ENCODE data around the gene NEK3. TPM values are rescaled to one million over a fixed set of nuclear protein-coding genes. Genes with fewer than 3 reads are reported as not detected.

NEK3 gene, protein sequence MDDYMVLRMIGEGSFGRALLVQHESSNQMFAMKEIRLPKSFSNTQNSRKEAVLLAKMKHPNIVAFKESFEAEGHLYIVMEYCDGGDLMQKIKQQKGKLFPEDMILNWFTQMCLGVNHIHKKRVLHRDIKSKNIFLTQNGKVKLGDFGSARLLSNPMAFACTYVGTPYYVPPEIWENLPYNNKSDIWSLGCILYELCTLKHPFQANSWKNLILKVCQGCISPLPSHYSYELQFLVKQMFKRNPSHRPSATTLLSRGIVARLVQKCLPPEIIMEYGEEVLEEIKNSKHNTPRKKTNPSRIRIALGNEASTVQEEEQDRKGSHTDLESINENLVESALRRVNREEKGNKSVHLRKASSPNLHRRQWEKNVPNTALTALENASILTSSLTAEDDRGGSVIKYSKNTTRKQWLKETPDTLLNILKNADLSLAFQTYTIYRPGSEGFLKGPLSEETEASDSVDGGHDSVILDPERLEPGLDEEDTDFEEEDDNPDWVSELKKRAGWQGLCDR
- 11.7 TPM for polyA plus RNA-seq (2012; ENCODE audit: insufficient read length, low read depth)

DNA sequence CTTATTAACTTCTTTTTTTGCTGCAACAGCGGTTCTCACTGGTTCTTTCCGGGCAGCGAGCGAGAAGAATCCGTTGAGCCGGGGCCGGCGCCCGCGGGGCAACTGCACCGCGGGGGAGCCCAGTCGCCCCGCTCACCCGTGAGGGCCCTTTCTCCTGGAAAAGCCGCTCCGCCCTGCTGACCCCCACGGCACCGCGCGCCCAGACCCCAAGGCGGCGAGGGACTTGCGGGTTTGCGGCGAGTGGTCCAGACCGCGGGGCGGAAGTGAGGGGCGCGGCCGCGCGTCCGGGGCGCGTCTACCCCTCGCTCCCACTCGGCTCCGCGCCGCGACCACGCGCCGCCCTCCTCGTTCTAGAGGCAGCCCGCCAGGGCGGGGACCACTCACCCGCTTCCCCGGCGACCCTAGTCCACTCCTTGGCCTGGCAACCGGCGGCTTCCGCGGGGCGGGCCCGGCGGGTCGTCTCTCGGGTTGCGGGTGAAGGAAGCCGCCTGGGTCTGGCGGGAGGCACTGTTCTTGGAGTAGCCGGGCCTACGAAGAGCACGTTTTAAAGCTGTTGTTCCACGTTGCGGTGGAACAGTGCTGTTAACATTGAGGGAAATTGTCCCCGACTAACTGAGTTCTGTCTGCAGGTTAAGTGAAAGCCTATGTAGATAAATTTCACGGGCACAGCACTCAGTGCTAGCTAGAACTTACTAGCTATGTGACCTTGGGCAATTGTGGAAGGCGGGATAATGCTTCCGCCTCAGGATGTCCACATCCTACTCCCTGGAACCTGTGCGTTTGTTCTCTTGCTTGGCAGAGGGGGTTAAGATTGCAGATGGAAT lies at the start of gene NEK3:
TSS of gene NEK3 (minus strand) at position 439 of the 824 bp plus-strand sequence. CDS start 3,406 bp downstream, outside the sequence.
- no peak for TF ChIP-seq TAF1 (IDR thresholded peaks at IDR 0.05; ENCODE audit: borderline replicate concordance, insufficient read depth, low read length)
- TF ChIP-seq, protein P1, sequence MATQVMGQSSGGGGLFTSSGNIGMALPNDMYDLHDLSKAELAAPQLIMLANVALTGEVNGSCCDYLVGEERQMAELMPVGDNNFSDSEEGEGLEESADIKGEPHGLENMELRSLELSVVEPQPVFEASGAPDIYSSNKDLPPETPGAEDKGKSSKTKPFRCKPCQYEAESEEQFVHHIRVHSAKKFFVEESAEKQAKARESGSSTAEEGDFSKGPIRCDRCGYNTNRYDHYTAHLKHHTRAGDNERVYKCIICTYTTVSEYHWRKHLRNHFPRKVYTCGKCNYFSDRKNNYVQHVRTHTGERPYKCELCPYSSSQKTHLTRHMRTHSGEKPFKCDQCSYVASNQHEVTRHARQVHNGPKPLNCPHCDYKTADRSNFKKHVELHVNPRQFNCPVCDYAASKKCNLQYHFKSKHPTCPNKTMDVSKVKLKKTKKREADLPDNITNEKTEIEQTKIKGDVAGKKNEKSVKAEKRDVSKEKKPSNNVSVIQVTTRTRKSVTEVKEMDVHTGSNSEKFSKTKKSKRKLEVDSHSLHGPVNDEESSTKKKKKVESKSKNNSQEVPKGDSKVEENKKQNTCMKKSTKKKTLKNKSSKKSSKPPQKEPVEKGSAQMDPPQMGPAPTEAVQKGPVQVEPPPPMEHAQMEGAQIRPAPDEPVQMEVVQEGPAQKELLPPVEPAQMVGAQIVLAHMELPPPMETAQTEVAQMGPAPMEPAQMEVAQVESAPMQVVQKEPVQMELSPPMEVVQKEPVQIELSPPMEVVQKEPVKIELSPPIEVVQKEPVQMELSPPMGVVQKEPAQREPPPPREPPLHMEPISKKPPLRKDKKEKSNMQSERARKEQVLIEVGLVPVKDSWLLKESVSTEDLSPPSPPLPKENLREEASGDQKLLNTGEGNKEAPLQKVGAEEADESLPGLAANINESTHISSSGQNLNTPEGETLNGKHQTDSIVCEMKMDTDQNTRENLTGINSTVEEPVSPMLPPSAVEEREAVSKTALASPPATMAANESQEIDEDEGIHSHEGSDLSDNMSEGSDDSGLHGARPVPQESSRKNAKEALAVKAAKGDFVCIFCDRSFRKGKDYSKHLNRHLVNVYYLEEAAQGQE (IDR thresholded peaks at IDR 0.05; ENCODE audit: insufficient read depth in 1 of 2, low read depth in 2 of 2, low read length in 2 of 2), result no peak
- TF ChIP-seq SIN3A (IDR thresholded peaks at IDR 0.05; ENCODE audit: borderline replicate concordance, insufficient read depth, low read length), result no peak
- TF ChIP-seq POLR2AphosphoS5 (IDR thresholded peaks at IDR 0.05; ENCODE audit: low read depth, low read length), result no peak

DNA sequence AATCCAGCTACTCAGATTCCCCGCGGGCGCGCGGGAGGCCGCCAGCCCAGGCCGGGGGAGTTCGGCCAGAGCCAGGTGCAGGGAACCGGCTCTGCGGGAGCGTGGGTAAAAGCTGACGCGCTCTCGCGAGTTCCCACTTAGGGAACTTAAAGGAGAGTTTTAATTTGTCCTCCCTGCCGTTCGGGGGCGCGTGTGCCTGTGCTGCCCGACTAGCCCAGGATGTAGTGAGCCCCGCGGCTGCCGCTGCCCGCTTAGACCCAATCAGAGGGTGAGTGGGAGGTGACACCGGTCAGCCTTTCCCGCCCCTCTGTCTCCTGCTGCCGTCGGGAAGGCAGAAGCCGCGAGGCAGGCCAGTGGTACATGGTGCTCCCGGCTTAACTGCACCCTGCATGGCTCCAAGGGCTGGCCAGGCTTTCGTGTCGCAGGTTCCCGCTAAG lies 36.0 kb upstream of the NEK3 start:
- TF ChIP-seq SIN3A (IDR thresholded peaks at IDR 0.05; ENCODE audit: borderline replicate concordance, insufficient read depth, low read length) (no peak), POLR2AphosphoS5 (IDR thresholded peaks at IDR 0.05; ENCODE audit: low read depth, low read length) (no peak), TAF1 (IDR thresholded peaks at IDR 0.05; ENCODE audit: borderline replicate concordance, insufficient read depth, low read length) (no peak)
- TF ChIP-seq, protein P1 (IDR thresholded peaks at IDR 0.05; ENCODE audit: insufficient read depth in 1 of 2, low read depth in 2 of 2, low read length in 2 of 2), result no peak

DNA sequence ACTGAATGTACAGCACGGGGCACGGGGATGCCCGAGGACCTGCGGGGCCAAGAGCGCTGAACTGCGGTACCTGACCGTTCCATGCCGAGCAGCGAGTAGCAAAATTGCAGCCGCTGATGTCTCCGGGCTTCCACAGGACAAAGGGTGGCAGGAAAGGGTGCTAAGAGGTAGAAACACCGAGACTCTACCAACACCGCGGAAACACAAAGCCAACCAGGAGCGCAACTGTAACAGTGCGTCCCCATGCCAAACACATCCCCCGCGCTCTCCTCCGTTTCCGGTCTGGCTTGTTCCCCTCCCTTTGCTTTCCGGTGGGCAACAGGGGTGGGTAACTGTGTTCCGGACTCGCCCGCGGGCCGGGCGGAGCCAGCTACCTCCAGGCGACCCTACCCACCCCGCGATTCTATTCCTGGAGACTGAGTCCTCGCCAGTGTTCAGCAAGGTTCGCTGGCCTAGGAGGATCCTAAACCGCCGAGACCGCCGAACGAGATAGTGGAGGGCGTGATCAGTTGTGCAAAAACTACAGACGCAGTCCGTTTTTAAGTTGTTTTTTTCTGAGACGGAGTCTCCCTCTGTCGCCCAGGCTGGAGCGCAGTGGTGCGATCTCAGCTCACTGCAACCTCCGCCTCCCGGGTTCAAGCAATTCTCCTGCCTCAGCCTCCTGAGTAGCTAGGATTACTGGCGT lies 34.9 kb upstream of the NEK3 start:
- TF ChIP-seq TAF1 (IDR thresholded peaks at IDR 0.05; ENCODE audit: borderline replicate concordance, insufficient read depth, low read length) (peak; percentile 96), FOXP2 (optimal IDR thresholded peaks at IDR 0.05; ENCODE audit: borderline replicate concordance, extremely low read depth, extremely low read length, insufficient read depth) (peak; percentile 74), POLR2AphosphoS5 (IDR thresholded peaks at IDR 0.05; ENCODE audit: low read depth, low read length) (peak; percentile 76), SIN3A (IDR thresholded peaks at IDR 0.05; ENCODE audit: borderline replicate concordance, insufficient read depth, low read length) (peak; percentile 70; the same call in 1 of the 2 replicates)
- TF ChIP-seq, protein P1 (IDR thresholded peaks at IDR 0.05; ENCODE audit: insufficient read depth in 1 of 2, low read depth in 2 of 2, low read length in 2 of 2), result 0 out of 4 replicates have a peak, but pooled peaks have one; percentile 45 to 46

DNA sequence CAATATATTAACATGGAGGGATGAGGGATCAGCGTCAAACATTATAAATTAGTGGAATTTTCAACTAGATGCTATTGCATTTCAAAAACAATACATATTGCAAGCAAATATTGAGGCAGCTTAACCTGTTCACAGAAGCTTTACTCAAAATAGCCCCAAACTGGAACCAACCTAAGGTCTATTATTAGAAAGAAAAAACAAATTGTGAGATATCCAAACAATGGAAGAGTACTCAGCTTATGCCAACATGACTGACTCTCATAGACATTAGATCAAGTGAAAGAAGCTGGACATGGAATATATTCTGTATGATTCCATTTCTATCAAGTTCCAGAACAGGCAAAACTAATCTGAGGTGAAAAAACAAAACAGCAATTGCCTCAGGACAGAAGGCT lies 27.6 kb upstream of the NEK3 start:
- TF ChIP-seq SIN3A (IDR thresholded peaks at IDR 0.05; ENCODE audit: borderline replicate concordance, insufficient read depth, low read length), result no peak
- TF ChIP-seq, protein P1 (IDR thresholded peaks at IDR 0.05; ENCODE audit: insufficient read depth in 1 of 2, low read depth in 2 of 2, low read length in 2 of 2), result no peak
- TF ChIP-seq FOXP2 (optimal IDR thresholded peaks at IDR 0.05; ENCODE audit: borderline replicate concordance, extremely low read depth, extremely low read length, insufficient read depth), result no peak
- no peak for TF ChIP-seq POLR2AphosphoS5 (IDR thresholded peaks at IDR 0.05; ENCODE audit: low read depth, low read length)
- no peak for TF ChIP-seq TAF1 (IDR thresholded peaks at IDR 0.05; ENCODE audit: borderline replicate concordance, insufficient read depth, low read length)

Data from PFSK-1 (cell line).